Measurements from ENCODE around the gene TGFB1I1.
"Not testable (repeated sequence)": the region's sequence is repeated elsewhere in the genome, so short reads cannot be mapped to it uniquely, and the experiment has no call there.

TGFB1I1 gene

DNA sequence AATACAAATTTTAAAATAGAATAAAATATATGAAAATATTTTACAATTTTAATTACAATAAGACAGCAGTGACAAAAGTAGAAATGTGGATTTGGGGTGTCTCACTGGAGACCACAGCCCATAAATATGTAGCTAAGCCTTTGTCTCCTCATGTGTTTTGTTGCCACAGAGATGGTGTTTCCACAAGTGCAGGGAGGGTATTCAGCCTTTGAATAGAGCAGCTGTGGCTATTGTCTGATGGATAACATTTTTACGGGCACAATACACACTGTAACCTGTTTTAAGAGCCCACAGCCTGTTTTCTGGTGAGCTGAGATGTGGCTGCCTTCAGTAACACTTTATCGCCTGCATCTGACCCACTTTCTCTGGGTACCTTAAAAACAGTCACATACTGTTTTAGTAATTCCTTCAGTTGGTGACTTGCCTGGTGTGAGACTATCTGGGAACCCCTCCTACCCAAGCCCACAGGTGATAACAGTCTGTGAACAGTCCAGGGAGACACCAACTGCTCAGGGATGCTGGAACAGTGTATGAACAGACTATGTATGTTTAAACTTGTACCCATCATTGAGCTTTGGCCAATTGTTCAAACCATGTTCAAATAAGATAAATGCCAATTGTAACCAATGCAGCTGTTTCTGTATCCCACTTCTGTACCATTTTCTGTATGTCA, 47.9 kb downstream of the TGFB1I1 start:
- DNase-seq, result no peak

DNA sequence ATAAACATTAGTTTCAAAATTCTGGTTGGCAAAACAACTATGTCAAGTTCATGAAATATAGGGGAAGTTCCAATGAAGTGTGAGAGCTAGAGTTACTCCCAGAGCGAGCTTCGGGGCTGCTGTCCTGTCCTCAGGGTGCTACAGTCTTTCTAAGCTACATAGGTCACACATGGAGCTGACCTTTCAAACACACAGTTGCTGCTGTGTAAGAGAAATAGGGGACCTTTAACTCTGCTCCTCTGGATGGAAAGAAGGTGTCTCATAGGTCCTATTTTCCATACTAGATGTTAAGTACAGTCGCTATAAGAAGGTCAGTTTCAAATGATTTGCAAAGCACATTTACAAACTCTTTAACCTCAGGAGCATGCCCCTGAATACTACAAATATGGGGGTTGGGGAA, 49.4 kb downstream of the TGFB1I1 start:
- no peak for DNase-seq

DNA sequence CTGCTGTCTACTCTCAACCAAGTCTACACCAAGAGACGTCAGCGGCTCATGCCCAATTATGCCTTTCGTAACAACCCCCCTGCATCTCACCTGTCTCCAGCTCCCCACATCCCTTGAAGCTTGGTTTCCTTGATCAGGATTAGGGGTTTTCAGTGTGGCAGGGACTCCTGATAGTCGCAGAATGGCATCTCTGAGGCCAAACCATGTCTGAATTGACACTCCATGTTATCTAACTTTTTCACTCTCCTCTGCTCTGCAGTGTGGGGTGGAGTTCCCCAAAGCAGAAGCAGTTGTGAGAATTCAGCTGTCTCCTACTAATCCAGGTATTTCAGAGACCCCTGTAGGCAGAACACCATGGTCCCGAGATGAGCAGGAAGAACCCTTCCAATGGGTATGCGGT, 50.1 kb downstream of the TGFB1I1 start:
- no peak for DNase-seq

DNA sequence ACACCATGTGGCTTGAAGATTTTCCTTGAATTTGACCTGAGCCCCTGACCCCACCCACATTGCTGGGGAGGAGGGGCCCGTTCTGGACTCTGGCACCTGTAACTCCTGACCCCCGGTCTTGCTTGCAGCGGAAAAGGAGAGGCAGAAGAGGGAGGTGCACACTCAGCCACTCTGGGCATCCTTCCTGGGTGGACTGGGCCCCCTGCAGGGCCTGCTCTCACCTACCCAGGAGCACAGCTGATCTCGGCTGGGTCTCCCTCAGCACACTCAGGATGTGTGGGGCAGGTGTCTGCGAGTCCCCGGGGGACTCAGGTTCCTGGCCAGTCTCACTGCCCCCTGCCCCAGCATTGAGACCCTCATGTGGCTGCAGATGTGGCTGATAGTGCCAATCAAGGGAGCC, 51.8 kb downstream of the TGFB1I1 start:
- not testable (repeated sequence) for DNase-seq

DNA sequence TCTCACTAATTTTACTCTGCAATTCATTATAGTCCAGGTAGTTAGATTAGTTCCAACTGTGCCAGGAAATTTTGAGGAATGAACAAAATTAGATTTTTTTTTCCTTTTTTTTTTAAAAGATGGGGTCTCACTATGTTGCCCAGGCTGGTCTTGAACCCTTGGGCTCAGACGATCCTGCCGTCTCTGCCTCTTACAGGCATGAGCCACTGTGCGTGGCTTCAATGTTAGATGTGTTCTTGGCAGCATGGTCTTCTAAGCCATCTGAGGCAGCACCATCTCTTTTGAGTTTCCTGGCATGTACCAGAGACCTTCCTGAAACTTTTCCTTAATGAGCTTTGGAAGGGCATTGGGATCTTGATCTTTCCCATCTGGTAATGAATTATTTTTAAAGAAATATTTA, 53.2 kb downstream of the TGFB1I1 start:
- no peak for DNase-seq
